ENCODE results near the gene CAPN15. TPM values are rescaled to one million over a fixed set of nuclear protein-coding genes. Genes with fewer than 3 reads are reported as not detected.

The CAPN15 gene
- total RNA-seq, 2 experiments from 2014 or later, result 91.7 to 93.4 TPM

GRCh38 chr16:580946-581498 lies 53.5 kb downstream of the CAPN15 start:
- Mint-ChIP-seq H3K9me3 (no peaks in the 10 kb centered on the region), H3K4me3 (no peak overlapping the region), H3K27ac (no peak overlapping the region), H3K36me3 (ENCODE audit: low read depth) (no peaks in the 10 kb centered on the region), H3K4me1 (peaks cover 3% of the 10 kb centered on the region), H3K27me3 (no peaks in the 10 kb centered on the region)
- DNase-seq, result no peak
- ChIA-PET POLR2A (interaction anchor here (0.9 kb wide), 1 partner anchor 54 kb away, joined by 3 read pairs; the partner anchor contains the start of gene CAPN15), CTCF (no interaction called here)

- CTCF ChIA-PET, result interaction anchor here (0.6 kb wide), 1 partner anchor 61 kb away, joined by 3 read pairs; no protein-coding TSS in a partner anchor
- H3K4me3 Mint-ChIP-seq, result no peak overlapping the region
- no peaks in the 10 kb centered on the region for H3K27me3 Mint-ChIP-seq
- peaks cover 7% of the 10 kb centered on the region for H3K4me1 Mint-ChIP-seq
- DNase-seq, result no peak
- no peaks in the 10 kb centered on the region for H3K9me3 Mint-ChIP-seq
- H3K36me3 Mint-ChIP-seq (ENCODE audit: low read depth), result no peaks in the 10 kb centered on the region
- POLR2A ChIA-PET, result no interaction called here
- H3K27ac Mint-ChIP-seq, result no peak overlapping the region
Observed at GRCh38 chr16:582218-582613, 54.7 kb downstream of the CAPN15 start.

GRCh38 chr16:582614-583331 lies 55.3 kb downstream of the CAPN15 start:
- POLR2A ChIA-PET, result no interaction called here
- CTCF ChIA-PET, result no interaction called here

GRCh38 chr16:583470-583814 lies 55.9 kb downstream of the CAPN15 start:
- no peak for DNase-seq
- peaks cover 2% of the 10 kb centered on the region for H3K36me3 Mint-ChIP-seq (ENCODE audit: low read depth)
- H3K4me3 Mint-ChIP-seq, result no peak overlapping the region
- no peaks in the 10 kb centered on the region for H3K27me3 Mint-ChIP-seq
- no peak overlapping the region for H3K27ac Mint-ChIP-seq
- CTCF ChIA-PET, result no interaction called here
- POLR2A ChIA-PET, result no interaction called here
- H3K9me3 Mint-ChIP-seq, result no peaks in the 10 kb centered on the region
- H3K4me1 Mint-ChIP-seq, result peaks cover 16% of the 10 kb centered on the region

More at GRCh38 chr16:582614-583331, 55.3 kb downstream of the CAPN15 start:
- Mint-ChIP-seq H3K27ac (no peak overlapping the region), H3K9me3 (no peaks in the 10 kb centered on the region), H3K27me3 (no peaks in the 10 kb centered on the region), H3K4me1 (peaks cover 12% of the 10 kb centered on the region), H3K36me3 (ENCODE audit: low read depth) (peaks cover 2% of the 10 kb centered on the region), H3K4me3 (no peak overlapping the region)
- DNase-seq, result no peak

- CTCF ChIA-PET, result no interaction called here
Observed at GRCh38 chr16:583815-584591, 56.5 kb downstream of the CAPN15 start.

GRCh38 chr16:585351-585750 lies 57.8 kb downstream of the CAPN15 start:
- DNase-seq, result no peak
- H3K4me3 Mint-ChIP-seq, result no peak overlapping the region
- peaks cover 2% of the 10 kb centered on the region for H3K36me3 Mint-ChIP-seq (ENCODE audit: low read depth)
- no peaks in the 10 kb centered on the region for H3K9me3 Mint-ChIP-seq
- POLR2A ChIA-PET, result interaction anchor here (1.4 kb wide), 1 partner anchor 18 kb away, joined by 3 read pairs; no protein-coding TSS in a partner anchor
- CTCF ChIA-PET, result interaction anchor here (1.0 kb wide), 1 partner anchor 8 kb away, joined by 3 read pairs; no protein-coding TSS in a partner anchor
- no peaks in the 10 kb centered on the region for H3K27me3 Mint-ChIP-seq
- H3K4me1 Mint-ChIP-seq, result peaks cover 13% of the 10 kb centered on the region
- no peak overlapping the region for H3K27ac Mint-ChIP-seq

More at GRCh38 chr16:583815-584591, 56.5 kb downstream of the CAPN15 start:
- Mint-ChIP-seq H3K27ac (no peak overlapping the region), H3K4me1 (peaks cover 15% of the 10 kb centered on the region), H3K4me3 (no peak overlapping the region), H3K27me3 (no peaks in the 10 kb centered on the region), H3K36me3 (ENCODE audit: low read depth) (peaks cover 2% of the 10 kb centered on the region), H3K9me3 (no peaks in the 10 kb centered on the region)
- POLR2A ChIA-PET, result no interaction called here
- no peak for DNase-seq

GRCh38 chr16:586047-586644 lies 58.6 kb downstream of the CAPN15 start:
- Mint-ChIP-seq H3K9me3 (no peaks in the 10 kb centered on the region), H3K4me1 (peaks cover 20% of the 10 kb centered on the region), H3K36me3 (ENCODE audit: low read depth) (peaks cover 2% of the 10 kb centered on the region), H3K4me3 (no peak overlapping the region), H3K27ac (no peak overlapping the region), H3K27me3 (no peaks in the 10 kb centered on the region)
- POLR2A ChIA-PET, result interaction anchor here (1.4 kb wide), 1 partner anchor 19 kb away, joined by 3 read pairs; no protein-coding TSS in a partner anchor
- no peak for DNase-seq
- CTCF ChIA-PET, result interaction anchor here (1.0 kb wide), 1 partner anchor 9 kb away, joined by 3 read pairs; no protein-coding TSS in a partner anchor

GRCh38 chr16:586645-587590 lies 59.4 kb downstream of the CAPN15 start:
- Mint-ChIP-seq H3K4me3 (peak overlapping the region; percentile 82), H3K9me3 (no peaks in the 10 kb centered on the region), H3K27ac (peak overlapping the region; percentile 76), H3K36me3 (ENCODE audit: low read depth) (peaks cover 2% of the 10 kb centered on the region), H3K4me1 (peaks cover 23% of the 10 kb centered on the region), H3K27me3 (no peaks in the 10 kb centered on the region)
- CTCF ChIA-PET, result no interaction called here
- POLR2A ChIA-PET, result interaction anchor here (1.2 to 2.2 kb wide), 4 partner anchors 16 to 109 kb away, joined by 5 to 10 read pairs (median 7); partner anchors contain the start of gene PIGQ
- DNase-seq, result no peak

GRCh38 chr16:588639-588888 lies 61.1 kb downstream of the CAPN15 start:
- Mint-ChIP-seq H3K4me1 (peaks cover 27% of the 10 kb centered on the region), H3K27ac (peak overlapping the region; percentile 99), H3K27me3 (no peaks in the 10 kb centered on the region), H3K9me3 (no peaks in the 10 kb centered on the region), H3K4me3 (peak overlapping the region; percentile 82), H3K36me3 (ENCODE audit: low read depth) (peaks cover 2% of the 10 kb centered on the region)
- ChIA-PET POLR2A (interaction anchor here (0.8 to 2.2 kb wide), 11 partner anchors 9 to 163 kb away, joined by 3 to 15 read pairs (median 6); partner anchors contain the start of genes METTL26, PIGQ and RAB11FIP3), CTCF (interaction anchor here (0.7 to 1.3 kb wide), 2 partner anchors 11 to 60 kb away, joined by 3 read pairs; no protein-coding TSS in a partner anchor)
- DNase-seq, result peak; percentile 69

- ChIA-PET POLR2A (interaction anchor here (0.8 to 2.2 kb wide), 11 partner anchors 10 to 164 kb away, joined by 3 to 15 read pairs (median 6); partner anchors contain the start of genes METTL26, PIGQ and RAB11FIP3), CTCF (interaction anchor here (0.7 to 1.3 kb wide), 2 partner anchors 11 to 59 kb away, joined by 3 read pairs; no protein-coding TSS in a partner anchor)
- peaks cover 2% of the 10 kb centered on the region for H3K36me3 Mint-ChIP-seq (ENCODE audit: low read depth)
- H3K4me1 Mint-ChIP-seq, result peaks cover 28% of the 10 kb centered on the region
- no peaks in the 10 kb centered on the region for H3K27me3 Mint-ChIP-seq
- H3K9me3 Mint-ChIP-seq, result no peaks in the 10 kb centered on the region
- H3K27ac Mint-ChIP-seq, result peak overlapping the region; percentile 99
- DNase-seq, result peak; percentile 98
- H3K4me3 Mint-ChIP-seq, result peak overlapping the region; percentile 82
Observed at GRCh38 chr16:588889-589657, 61.6 kb downstream of the CAPN15 start.

GRCh38 chr16:589658-590187 lies 62.2 kb downstream of the CAPN15 start, which contains the start of gene RAB40C:
Gene RAB40C, plus strand, starts transcription at chr16:590066. Its CDS starts 226 bp downstream, at chr16:590292.
- ChIA-PET POLR2A (interaction anchor here (0.8 to 1.5 kb wide), 2 partner anchors 46 to 374 kb away, joined by 3 to 4 read pairs; no protein-coding TSS in a partner anchor), CTCF (no interaction called here)
- peak; percentile 99 for DNase-seq
- Mint-ChIP-seq H3K27ac (peak within 1 kb of the TSS; percentile 97), H3K4me1 (peaks cover 29% of the 10 kb centered on the region), H3K36me3 (ENCODE audit: low read depth) (peaks cover 2% of the 10 kb centered on the region), H3K9me3 (no peaks in the 10 kb centered on the region), H3K27me3 (no peaks in the 10 kb centered on the region), H3K4me3 (peak within 1 kb of the TSS; percentile 82)

Measured in activated CD4-positive, alpha-beta memory T cell treated with anti-CD3 and anti-CD28 coated beads, Interleukin-2, amount 10 ng/mL, durations not matched to agents 7 days and 5 days (primary cell).